Astrocyte (in vitro differentiated cells and primary cell): Measurements from ENCODE around the gene IWS1. TPM values are rescaled to one million over a fixed set of nuclear protein-coding genes. Genes with fewer than 3 reads are reported as not detected.
A peak's percentile ranks its signal among the peaks of the same experiment; 100 is the strongest.

Experiments used
- DNase-seq: peaks from one replicate; pipeline ENCODE4 v3.0.0-alpha.2; 2010; ENCODE audit warnings: low read depth
- FAIRE-seq: peaks from 2 replicates; lab custom pipeline; 2011; peaks lifted over from hg19 to GRCh38; lab: Jason Lieb, UNC
- H2AFZ ChIP-seq: 2 replicates; pipeline ENCODE4 v1.6.0; 2012; ENCODE audit warnings: low read depth, low read length, inconsistent platforms
- H3K27ac ChIP-seq: 2 replicates; pipeline ENCODE4 v1.5.1; 2011; ENCODE audit warnings: low read depth, low read length, inconsistent platforms
- H3K27me3 ChIP-seq: 2 replicates; pipeline ENCODE4 v1.6.0; 2011; ENCODE audit warnings: low read length, inconsistent platforms; ENCODE audit not compliant: insufficient read depth
- H3K36me3 ChIP-seq: 2 replicates; pipeline ENCODE4 v1.5.1; 2011; ENCODE audit warnings: low read length, inconsistent platforms; ENCODE audit not compliant: insufficient read depth
- H3K4me1 ChIP-seq: 2 replicates; pipeline ENCODE4 v1.5.1; 2011; ENCODE audit warnings: low read length, inconsistent platforms; ENCODE audit not compliant: insufficient read depth
- H3K4me2 ChIP-seq: 2 replicates; pipeline ENCODE4 v1.6.0; 2012; ENCODE audit warnings: low read length, inconsistent platforms
- H3K4me3 ChIP-seq: 2 replicates; pipeline ENCODE4 v1.5.1; 2011; ENCODE audit warnings: low read depth, mild to moderate bottlenecking, low read length, inconsistent platforms; ENCODE audit not compliant: insufficient read depth
- H3K79me2 ChIP-seq: 2 replicates; pipeline ENCODE4 v1.6.0; 2012; ENCODE audit warnings: mild to moderate bottlenecking, low read length, inconsistent platforms; ENCODE audit not compliant: insufficient read depth
- H3K9ac ChIP-seq: 2 replicates; pipeline ENCODE4 v1.6.0; 2012; ENCODE audit warnings: mild to moderate bottlenecking, low read length, inconsistent platforms
- H3K9me3 ChIP-seq: 2 replicates; pipeline ENCODE4 v1.5.1; 2012; ENCODE audit warnings: low read depth, mild to moderate bottlenecking, low read length, inconsistent platforms; ENCODE audit not compliant: insufficient read depth
- H4K20me1 ChIP-seq: 2 replicates; pipeline ENCODE4 v1.6.0; 2012; ENCODE audit warnings: low read length, inconsistent platforms; ENCODE audit not compliant: insufficient read depth
- H3K27ac Mint-ChIP-seq: one replicate; pipeline ENCODE4 v1.8.0; 2021; ENCODE audit warnings: mild to moderate bottlenecking, mixed read lengths; ENCODE audit not compliant: unreplicated experiment
- H3K27me3 Mint-ChIP-seq: one replicate; pipeline ENCODE4 v1.8.0; 2021; ENCODE audit warnings: low read depth, mixed read lengths; ENCODE audit not compliant: unreplicated experiment
- H3K36me3 Mint-ChIP-seq: one replicate; pipeline ENCODE4 v1.8.0; 2021; ENCODE audit warnings: low read depth, mixed read lengths; ENCODE audit not compliant: unreplicated experiment
- H3K4me1 Mint-ChIP-seq: one replicate; pipeline ENCODE4 v1.8.0; 2021; ENCODE audit warnings: low read depth, mixed read lengths; ENCODE audit not compliant: unreplicated experiment
- H3K4me3 Mint-ChIP-seq: one replicate; pipeline ENCODE4 v1.8.0; 2021; ENCODE audit warnings: mild to moderate bottlenecking, moderate library complexity, mixed read lengths; ENCODE audit not compliant: unreplicated experiment
- H3K9me3 Mint-ChIP-seq: one replicate; pipeline ENCODE4 v1.8.0; 2021; ENCODE audit warnings: mild to moderate bottlenecking, mixed read lengths; ENCODE audit not compliant: unreplicated experiment
- CTCF ChIP-seq: IDR thresholded peaks from 2 replicates; pipeline ENCODE4 v1.5.1; 2011; ENCODE audit warnings: low read depth, mild to moderate bottlenecking, inconsistent platforms, low read length, moderate library complexity; ENCODE audit not compliant: insufficient read depth
- EZH2 ChIP-seq: IDR thresholded peaks from 2 replicates; pipeline ENCODE4 v1.6.1; 2012; ENCODE audit warnings: mild to moderate bottlenecking, low read length, inconsistent platforms; ENCODE audit not compliant: insufficient read depth
- total RNA-seq: library from RNA; stranded (reverse); gene quantifications from 2 replicates; pipeline ENCODE4 v1.2.1, GENCODE V29; 2021

IWS1 gene
- total RNA-seq, 1 donor from 2014 or later = 56.2 TPM

GRCh38 chr2:127536707-127537541 lies 10.6 kb upstream of the IWS1 start:
- peaks cover 49% of the 10 kb centered on the region for H3K27me3 Mint-ChIP-seq

GRCh38 chr2:127535918-127536317 lies 9.6 kb upstream of the IWS1 start:
- no peaks in the 10 kb centered on the region for H3K79me2 ChIP-seq
- peaks cover 3% of the 10 kb centered on the region for H3K36me3 Mint-ChIP-seq

More at GRCh38 chr2:127536707-127537541, 10.6 kb upstream of the IWS1 start:
- Mint-ChIP-seq H3K9me3 (peaks cover 7% of the 10 kb centered on the region), H3K27ac (no peak overlapping the region), H3K4me1 (no peaks in the 10 kb centered on the region), H3K36me3 (peaks cover 3% of the 10 kb centered on the region), H3K4me3 (peak overlapping the region; percentile 16)
- no peak for DNase-seq
- TF ChIP-seq CTCF (no peak), EZH2 (no peak)
- Histone ChIP-seq H3K36me3 (no peaks in the 10 kb centered on the region), H3K4me3 (no peak overlapping the region), H3K27ac (no peak overlapping the region), H3K9me3 (no peaks in the 10 kb centered on the region), H3K9ac (no peak overlapping the region), H3K4me1 (no peaks in the 10 kb centered on the region), H3K4me2 (no peak overlapping the region), H3K79me2 (no peaks in the 10 kb centered on the region), H3K27me3 (peaks cover 13% of the 10 kb centered on the region), H2AFZ (peak overlapping the region; percentile 10), H4K20me1 (no peaks in the 10 kb centered on the region)
- no peak for FAIRE-seq

More at GRCh38 chr2:127535918-127536317, 9.6 kb upstream of the IWS1 start:
- peaks cover 42% of the 10 kb centered on the region for H3K27me3 Mint-ChIP-seq
- no peak overlapping the region for H2AFZ ChIP-seq
- H3K4me3 ChIP-seq = no peak overlapping the region
- no peak overlapping the region for H3K4me2 ChIP-seq
- peaks cover 9% of the 10 kb centered on the region for H3K9me3 Mint-ChIP-seq
- peaks cover 8% of the 10 kb centered on the region for H3K27me3 ChIP-seq
- DNase-seq = no peak
- no peak overlapping the region for H3K27ac Mint-ChIP-seq
- H3K4me1 ChIP-seq = no peaks in the 10 kb centered on the region
- TF ChIP-seq EZH2 = no peak
- no peak for TF ChIP-seq CTCF
- no peak overlapping the region for H3K27ac ChIP-seq
- FAIRE-seq = no peak
- H3K4me1 Mint-ChIP-seq = no peaks in the 10 kb centered on the region
- H3K36me3 ChIP-seq = no peaks in the 10 kb centered on the region
- no peaks in the 10 kb centered on the region for H4K20me1 ChIP-seq
- no peak overlapping the region for H3K4me3 Mint-ChIP-seq
- H3K9ac ChIP-seq = no peak overlapping the region
- H3K9me3 ChIP-seq = no peaks in the 10 kb centered on the region
